Activated gamma-delta T cell (primary cell): ENCODE data around the gene GFPT2.

Experiments
- DNase-seq: peaks from one replicate; lab custom pipeline; 2025; lab: John Stamatoyannopoulos, UW

The GFPT2 gene

GRCh38 chr5:180378438-180379344, 25.6 kb upstream of the GFPT2 start:
- no peak for DNase-seq

GRCh38 chr5:180377556-180378197, 24.5 kb upstream of the GFPT2 start:
- no peak for DNase-seq

- DNase-seq = no peak
Measured at GRCh38 chr5:180376511-180376910, 23.4 kb upstream of the GFPT2 start.

- DNase-seq = no peak
Measured at GRCh38 chr5:180375955-180376354, 22.8 kb upstream of the GFPT2 start.

DNA sequence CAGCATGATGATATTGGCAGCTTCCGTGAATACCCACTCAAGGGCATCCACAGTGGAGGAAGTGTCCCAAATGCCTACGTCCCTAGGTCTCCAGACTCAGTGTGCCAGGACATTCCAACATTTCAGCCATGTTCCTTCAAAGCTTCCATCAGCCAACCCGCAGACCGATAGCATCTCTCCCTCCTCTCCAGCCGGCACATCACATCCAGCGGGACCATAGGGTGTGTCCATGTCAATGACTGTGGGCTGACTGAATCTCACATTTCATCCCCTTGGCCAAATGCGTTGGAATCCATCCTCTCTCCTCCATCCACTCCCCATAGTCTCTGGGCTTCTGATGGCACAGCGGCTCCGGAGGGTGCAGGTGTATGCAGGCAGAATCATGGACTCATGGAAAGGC, 22.2 kb upstream of the GFPT2 start:
- no peak for DNase-seq

DNA sequence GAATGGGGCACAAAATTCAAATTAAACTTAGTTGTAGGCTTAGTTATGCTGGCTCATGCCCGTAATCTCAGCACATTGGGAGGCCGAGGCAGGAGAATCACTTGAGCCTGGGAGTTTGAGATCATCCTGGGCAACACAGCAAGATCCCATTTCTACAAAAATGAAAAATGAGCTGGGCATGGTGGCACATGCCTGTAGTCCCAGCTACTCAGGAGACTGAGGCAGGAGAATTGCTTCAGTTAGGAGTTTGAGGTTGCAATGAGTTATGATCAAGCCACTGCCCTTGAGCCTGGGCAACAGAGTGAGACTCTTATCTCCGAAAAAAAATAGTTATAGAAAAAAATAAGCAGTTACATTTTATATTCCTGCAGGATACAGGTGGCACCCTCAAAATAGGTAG, 20.7 kb upstream of the GFPT2 start:
- DNase-seq = no peak

GRCh38 chr5:180373454-180373853, 20.3 kb upstream of the GFPT2 start:
- DNase-seq = no peak

GRCh38 chr5:180371949-180372348, 18.8 kb upstream of the GFPT2 start:
- no peak for DNase-seq

- no peak for DNase-seq
Measured at GRCh38 chr5:180370861-180371641, 17.9 kb upstream of the GFPT2 start.

GRCh38 chr5:180367991-180368390, 14.9 kb upstream of the GFPT2 start:
- DNase-seq = no peak

GRCh38 chr5:180367300-180367699, 14.2 kb upstream of the GFPT2 start:
- no peak for DNase-seq

- DNase-seq = no peak
Measured at GRCh38 chr5:180366326-180366725, 13.2 kb upstream of the GFPT2 start.

GRCh38 chr5:180365829-180366228, 12.7 kb upstream of the GFPT2 start:
- DNase-seq = no peak

- no peak for DNase-seq
Measured at GRCh38 chr5:180364306-180364856, 11.2 kb upstream of the GFPT2 start.

DNA sequence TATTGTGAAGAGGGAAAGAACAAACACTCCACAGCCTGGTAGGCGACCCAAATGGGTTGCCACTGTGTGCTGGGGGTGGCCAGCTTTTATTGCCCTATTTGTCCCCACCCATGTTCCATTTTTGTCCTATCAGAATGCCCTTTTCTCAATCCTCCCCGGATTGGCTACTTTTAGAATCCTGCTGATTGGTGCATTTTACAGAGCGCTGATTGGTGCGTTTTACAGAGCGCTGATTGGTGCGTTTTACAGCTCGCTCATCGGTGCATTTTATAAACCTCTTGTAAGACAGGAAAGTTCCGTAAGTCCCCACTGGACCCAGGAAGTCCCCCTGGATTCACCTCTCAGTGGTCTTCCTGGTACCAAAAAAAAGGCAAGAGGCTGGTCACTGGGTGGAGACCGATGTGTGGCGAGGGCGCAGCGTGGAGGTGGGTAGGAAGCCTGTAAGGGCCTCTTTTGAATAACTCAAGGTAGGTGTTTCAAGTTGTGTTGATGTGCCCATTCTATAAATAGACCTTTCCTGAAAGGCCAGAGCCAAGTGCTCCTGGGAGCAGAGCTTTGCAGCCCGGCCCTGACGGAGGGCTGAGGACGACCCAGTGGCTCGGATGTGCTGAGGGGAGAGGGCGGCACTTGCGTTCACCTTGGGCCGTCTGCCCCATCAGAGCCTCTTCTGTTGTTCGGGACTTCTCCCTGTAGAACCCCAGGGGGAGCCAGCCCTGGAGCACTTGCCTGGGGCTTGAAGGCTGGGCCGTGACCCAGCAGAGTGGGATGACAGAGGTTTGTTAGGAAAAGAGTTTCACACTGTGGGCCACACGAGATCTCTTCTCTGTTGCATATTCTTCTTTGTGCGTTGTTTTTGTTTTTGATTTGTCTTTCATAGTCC, 7.2 kb upstream of the GFPT2 start:
- DNase-seq = no peak

- no peak for DNase-seq
Measured at GRCh38 chr5:180358694-180359093, 5.6 kb upstream of the GFPT2 start.

DNA sequence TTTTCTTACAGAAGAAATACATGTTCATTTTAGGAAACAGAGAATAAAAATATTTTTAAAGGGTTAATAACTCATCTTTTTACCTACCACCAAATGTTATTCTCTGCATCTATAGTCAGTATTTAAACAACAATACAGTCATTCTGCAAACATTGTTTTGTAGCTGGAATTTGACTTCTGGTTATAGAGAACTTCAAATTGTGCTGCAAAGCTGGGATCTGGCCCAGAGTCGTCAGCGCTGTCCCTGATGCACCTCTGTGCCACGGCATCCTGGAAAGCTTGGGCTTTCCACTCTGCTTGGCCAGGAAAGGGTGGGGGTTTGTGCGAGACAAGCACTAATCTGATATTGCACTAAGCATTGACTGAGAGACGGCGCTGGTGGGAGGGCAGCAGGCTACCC, 5.0 kb upstream of the GFPT2 start:
- no peak for DNase-seq

- no peak for DNase-seq
Measured at GRCh38 chr5:180354966-180355365, 1.8 kb upstream of the GFPT2 start.

GRCh38 chr5:180353980-180354452, 880 bp upstream of the GFPT2 start:
- no peak for DNase-seq

DNA sequence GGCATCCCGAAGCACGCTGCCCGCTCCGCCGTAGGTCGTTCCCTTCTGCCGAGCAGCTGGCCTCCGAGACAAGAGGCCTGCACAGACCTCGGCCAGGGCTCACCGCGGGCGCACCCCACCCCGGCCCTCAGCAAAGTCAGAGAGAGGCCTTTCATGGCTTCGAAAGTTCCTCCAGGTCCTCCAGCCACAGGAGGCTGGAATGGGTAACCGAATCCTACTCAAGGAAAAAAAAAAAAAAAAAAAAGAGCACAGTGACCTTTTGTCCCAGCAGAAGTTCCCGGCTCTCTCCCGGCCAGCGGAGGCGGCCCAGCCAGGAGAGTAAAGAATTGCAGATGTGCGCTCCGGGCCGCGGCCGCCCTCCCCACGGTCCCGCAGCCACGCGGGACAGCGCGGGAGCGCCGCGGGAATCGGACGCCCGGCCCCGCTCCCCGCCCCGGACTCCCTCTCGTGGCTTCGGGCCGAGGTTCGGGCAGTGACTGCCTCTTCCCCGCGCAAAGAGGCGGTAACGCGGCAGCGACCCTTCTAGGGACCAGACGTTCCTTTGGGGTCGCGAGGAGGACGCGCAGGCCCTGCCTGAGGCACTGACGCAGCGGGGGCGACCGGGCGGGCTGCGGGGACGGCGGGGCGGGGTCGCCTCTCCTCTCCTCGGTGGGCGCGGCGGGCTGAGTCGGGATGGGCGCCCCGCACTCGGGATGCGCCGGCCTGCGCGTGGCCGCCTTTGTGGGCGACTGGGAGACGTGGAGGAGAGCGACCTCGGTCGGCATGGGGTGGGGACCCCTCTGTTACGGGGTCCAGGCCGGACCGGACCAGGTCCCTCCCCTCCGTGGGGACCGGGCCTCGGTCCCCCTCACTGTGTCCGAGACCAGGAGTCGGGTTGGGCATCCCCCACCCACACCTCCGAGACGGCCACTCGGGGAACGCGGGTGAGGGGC, 754 bp downstream of the GFPT2 start:
- no peak for DNase-seq
